NCI-H510A (cell line): ENCODE data around the gene BID.

Source experiments
- DNase-seq: peaks from one replicate; lab custom pipeline; 2025; lab: John Stamatoyannopoulos, UW

Gene BID

DNA sequence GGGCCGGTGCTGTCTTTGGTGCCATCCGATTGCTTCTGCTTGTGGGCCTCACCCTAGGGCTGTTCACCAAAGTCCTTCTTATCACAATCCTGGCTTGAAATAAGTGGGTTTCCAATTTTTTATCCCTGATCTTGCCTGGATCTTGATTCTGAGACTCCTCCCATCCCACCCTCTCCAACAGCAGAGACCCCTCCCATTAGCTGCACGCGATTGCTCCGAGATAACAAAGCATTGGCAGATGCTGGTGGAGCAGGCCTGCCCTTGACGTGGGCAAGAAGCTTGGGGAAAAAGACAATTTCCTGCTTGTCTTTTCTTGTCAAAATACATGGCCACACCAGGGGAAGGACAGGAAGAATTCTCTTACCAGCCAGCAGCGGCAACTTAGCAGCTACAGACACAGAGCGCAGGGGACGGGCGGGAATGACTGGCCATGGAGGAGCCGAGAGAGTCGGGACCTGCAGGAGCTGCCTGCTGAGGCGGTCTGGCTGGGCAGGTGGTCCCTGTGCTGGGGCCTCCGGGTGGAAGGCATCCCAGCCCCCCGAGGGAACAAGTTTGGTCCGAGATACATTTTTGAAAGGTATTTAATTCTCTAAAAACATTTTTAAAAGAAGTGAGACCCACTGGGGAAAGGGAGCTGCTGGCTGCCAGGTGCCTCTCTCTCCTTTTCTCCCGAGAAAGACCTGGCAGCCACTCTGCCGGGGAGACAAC lies 9.7 kb upstream of the BID start:
- DNase-seq: no peak

DNA sequence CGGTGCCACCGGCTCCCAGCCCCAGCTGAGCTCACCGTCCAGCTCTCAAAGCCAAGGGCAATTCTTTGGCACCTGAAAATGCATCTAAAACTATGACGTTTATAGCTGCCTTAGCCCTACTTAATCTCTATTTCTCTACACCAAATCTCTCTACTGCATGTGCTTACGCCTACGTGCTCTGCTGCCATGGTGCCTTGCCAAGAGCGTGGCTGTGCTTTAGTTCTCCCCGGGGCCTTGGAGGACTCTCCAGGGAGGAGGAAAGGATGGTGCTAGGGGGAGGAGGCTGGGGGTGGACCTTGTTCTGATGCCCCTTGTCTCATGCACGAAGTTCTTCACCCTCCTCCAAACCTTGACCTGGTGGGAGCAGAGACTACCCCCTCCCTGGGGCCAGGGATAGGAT lies 9.0 kb upstream of the BID start:
- no peak for DNase-seq

DNA sequence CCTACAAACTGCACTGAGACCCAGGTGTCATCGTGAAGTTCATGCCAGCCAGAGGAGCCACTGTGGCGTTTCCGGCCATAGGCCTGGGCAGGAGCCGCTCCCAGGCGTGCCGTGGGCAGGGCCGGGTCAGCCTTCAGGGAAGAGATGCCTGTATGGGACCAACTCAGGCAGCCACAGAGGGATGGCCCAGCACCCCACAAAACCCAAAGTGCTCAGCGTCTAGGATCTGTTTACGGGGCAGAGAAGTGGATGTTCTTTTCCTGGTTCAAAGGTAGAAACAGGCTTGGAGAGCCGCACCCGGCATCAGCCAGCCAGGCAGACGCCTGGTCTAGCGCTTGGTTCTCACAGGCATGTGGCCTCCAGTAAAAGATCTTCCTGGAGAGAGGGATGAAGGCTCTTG lies 8.4 kb upstream of the BID start:
- DNase-seq: no peak

DNA sequence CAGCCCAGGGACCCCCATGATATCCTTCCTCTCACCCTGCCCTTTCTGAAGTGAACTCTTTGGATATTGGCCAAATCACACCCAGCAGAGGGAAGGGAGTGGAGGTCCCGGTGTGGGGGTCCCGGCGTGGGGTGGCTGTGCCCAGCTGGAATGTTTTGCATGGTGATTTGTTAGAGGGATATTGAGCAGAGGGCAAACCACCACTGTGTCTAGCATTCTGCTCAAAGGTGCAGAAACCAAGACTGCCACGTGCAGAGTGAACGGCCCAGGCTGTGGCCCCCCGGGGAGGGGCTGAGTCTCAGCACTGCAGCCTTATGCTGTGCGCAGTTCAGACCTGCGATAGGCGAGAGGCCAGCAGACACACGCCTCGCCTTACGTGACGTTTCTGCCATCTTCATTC lies 7.9 kb upstream of the BID start:
- no peak for DNase-seq

DNA sequence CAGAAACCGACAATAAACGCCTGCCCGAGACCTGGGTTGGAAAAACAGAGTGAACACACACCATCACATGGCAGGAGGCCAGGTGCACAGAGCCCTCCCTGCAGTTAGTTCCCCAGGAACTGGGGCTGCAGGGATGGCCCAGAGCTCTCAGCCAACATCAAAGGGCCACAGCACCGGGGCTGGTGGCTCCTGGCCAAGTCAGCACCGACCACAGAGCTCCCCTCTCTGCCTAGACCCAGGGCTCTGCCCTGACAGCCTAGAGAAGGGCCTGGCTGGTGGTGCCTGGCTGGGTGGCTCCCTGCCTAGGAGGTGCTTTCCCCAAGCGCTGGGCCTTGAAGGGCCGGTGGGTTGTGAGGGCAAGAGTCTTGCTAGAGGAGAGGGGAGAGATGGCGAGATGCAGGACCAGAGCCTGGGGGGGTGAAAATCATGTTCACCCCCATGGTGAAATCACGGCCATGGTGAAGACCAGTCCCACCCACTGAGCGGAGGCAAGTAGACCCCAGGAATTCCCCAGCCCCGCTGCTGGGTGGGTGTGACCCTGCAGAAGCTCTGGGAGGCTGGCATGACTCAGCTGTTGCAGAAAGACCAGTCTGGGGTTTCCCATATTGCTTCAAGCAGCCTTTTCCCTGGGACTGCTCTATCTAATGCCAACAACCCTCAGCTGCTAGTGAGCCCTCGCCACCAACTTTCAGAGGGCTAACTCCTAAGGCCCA lies 7.2 kb upstream of the BID start:
- peak; percentile 48 for DNase-seq

DNA sequence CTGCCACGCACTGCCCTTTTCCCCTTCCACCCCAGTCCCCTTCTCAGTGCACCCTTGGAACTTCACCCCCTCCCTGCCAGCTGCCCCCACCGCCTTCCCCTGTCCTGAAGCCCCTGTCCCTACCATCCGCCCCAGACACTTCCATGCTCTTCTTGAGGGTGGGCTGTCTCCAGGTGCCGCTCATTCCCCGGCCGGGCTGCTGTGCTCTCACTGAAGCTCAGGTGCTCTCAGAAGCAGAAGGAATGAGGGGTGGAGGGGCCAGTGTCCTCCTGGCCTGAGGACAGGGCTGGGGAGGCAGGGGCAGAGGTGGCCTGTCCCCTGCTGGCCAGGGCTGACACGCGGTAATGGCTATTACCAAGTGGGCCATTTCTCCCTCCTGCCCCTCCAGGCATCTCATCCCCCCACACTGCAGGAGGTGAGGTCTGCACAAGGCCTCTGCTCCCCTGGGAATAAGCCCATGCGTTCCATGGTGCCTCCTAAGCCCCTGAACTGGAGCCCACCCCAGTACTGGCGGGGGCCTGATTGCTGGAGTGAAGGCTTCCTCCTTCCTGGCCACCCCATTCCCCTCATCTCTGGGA lies 6.6 kb upstream of the BID start:
- no peak for DNase-seq

DNA sequence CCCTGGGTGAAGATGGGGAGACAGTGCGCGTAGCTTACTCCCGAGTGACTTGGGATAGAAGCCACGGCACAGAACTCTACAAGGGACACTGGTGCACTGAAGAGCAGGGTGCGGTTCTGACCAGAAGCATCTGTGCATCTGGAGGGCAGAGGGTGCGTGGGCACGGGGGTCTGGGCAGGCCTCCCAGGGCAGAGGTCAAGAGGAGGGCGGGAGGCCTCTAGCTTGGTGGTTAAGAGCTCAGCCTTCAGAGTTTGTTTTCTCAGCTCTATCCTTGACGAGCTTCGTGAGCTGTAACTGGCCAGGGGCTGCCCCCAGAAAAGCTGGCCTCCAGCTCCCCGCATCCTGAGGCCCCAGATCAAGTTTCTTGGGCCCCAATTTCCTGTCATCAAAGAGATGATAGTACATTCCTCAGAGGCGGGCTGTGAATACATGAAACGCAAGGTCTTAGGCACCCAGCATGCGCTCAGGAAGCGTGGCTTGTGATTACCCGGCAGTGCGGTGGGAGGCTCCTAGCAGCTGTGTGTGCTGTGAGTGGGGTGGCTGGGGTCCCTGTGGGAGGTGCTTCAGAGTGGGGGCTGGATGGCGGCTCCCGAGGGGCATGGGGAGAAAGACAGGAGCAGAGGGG lies 6.0 kb upstream of the BID start:
- DNase-seq: no peak

DNA sequence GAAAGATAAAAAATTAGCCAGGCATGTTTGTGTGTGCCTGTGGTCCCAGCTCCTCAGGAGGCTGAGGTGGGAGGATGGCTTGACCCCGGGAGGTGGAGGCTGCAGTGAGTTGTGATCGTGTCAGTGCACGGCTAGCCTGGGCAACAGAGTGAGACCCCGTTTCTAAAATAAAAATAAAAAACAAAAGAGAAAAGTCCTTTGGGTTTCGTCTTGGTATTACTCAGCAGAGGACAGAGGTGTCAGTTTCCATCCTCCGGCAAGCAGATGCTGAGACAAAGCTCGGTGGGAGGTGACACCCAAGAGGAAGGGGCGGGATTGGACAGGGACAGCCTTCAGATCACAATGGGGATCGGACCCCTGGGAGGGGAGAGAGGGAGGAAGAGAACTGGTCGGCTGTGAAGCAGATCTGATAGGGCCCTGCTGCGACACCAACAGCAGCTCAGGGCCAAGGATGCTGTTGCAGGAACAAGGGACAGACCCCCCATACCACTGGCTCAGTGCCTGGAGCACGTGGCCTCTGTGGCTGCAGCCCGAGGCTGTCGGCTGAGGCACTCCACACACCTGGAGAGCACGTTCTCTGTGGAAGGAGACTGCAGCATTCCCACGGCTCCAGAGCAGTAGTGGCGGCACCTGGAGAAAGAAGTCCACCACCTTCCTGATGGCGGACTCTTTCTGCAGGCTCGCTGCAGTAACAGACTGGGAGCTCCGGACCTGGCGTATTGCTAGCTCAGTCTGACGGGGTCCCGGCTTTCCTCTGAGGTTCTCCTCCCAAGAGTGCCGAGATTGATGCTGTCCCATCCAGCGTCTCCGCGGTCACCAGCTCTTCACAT lies 5.2 kb upstream of the BID start:
- DNase-seq: no peak

DNA sequence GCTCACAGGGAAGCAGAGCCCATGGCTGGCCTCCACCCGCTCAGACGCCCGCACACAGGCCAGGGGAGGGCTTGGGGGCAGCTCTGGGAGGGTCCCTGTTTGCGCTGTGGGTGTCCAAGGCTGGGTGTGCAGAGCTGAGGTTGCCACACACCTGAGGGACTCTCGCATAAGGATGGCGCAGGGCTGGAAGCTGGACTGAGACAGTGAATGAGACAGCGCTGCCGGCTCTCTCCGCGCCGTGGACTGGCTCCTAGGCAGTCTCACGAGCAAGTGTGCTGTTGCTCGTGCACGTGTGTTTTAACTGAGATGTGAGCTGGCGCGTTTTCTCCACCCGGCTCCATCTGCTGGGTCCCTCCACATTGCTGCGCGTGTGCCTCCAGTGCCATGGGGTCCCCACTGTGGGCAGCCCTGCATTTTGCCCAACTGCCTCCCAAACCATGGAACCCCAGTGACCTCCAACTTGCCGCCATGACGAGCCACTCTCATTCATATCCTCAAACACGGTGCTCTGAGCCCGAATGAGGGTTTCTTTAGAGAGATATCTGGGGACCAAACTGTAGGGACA lies 4.2 kb upstream of the BID start:
- DNase-seq: no peak

DNA sequence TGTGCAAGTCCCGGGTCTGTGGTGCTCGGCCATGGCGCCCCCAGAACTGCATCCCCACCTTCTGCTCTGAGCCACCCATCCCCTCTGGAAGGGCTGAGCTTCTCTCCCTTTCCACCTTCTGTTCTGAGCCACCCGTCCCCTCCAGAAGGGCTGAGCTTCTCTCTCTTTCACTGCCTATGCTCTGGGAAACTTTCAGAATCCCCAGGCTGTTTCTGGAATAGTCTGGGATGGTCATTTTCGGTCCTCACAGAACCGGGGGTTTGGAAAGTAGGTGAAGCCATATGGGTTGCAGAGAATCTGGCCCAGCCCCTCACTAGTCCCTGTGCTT lies 3.4 kb upstream of the BID start:
- DNase-seq: no peak

DNA sequence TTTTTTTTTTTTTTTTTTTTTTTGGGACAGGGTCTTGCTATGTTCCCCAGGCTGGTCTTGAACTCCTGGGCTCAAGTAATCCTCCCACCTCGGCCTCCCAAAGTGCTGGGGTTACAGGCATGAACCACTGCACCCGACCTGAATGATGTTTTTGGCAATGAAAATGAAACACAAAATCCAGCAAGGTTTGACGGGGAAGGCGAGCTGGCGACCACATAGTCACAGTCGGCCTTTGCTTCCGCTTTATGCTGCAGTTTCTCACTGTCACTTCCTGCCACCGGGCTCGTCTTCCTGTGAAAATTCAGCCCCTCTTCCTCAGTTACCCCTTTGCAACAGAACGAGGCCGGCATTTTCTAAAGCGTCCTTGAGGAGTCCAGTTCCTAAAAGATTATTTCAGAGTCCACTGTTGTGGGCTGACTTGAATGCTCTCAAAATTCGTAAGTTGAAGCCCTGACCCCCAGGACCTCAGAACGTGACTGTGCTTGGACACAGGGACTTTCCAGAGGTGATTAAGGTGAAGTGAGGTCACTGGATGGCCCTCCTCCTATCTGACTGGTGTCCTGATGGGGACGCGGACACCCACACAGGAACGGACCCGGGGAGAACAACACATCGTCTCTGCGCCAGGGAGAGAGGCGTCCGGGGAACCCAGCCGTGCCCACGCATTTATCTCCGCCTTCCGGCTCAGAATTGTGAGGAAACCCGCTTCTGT lies 2.9 kb upstream of the BID start:
- DNase-seq: no peak

DNA sequence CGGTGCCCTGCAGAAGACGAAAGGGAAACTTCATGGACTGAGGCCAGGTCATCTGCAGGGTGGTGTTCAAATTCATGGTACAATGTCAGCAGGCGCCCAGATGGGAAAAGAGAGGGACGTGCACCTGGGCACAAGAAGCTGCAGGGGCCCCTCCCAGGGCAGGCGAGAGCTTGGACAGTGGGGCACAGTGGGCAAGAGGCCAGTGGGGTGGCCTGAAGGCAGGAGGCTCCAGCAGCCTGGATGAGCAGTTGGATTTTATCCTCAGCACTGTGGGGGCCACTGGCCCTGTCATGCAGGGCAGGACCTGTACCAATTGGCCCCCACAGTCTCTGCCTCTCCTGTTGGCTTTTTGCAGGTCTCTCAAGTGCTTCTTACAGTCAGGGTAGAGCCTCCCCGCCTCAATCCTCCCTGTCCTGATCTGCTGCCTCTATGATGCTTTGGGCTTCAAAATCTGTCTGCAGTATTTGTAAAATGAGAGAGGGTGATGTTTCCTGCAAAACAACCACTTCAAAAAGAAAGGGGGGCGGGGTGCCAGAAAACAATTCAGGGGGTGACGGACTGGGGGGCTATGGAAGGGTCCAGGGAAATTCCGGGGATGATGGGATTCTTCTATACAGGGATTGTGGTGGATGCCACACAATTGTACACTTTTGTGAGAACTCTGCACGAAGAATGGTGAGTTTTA lies 1.7 kb upstream of the BID start:
- no peak for DNase-seq

DNA sequence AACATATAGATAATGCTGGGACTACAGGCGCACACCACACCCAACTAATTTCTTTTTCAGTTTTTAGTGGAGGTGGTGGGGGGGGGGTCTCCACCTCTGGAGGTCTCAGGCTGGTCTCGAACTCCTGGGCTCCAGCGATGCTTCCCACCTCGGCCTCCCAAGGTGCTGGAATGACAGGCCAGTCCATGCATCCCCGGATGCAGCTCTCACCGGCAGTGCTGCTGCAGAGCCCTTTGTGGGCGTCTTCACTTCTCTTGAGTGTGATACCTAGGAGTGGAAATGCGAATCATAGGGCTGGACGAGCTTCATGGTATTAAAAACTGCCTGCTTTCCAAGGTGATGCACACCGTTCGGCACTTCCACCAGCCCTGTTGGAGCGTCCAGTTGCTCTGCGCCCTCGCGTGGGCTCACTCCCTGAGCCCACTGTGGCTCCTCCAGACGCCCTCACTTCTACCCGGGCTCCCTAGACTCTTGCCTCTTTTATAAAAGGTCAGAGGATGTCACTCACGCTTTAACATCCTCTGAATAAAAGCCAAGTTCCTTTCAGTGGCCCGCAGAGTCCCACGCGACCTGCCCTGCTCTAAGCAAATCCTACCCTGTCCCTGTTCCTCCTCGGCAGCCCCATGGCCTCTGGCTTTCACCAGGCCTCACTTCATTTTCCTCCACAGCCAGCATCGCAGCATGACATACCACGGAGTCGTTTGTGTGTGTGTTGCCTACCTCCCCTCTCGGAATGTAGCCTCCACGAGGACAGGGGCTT lies 837 bp upstream of the BID start:
- DNase-seq: no peak

DNA sequence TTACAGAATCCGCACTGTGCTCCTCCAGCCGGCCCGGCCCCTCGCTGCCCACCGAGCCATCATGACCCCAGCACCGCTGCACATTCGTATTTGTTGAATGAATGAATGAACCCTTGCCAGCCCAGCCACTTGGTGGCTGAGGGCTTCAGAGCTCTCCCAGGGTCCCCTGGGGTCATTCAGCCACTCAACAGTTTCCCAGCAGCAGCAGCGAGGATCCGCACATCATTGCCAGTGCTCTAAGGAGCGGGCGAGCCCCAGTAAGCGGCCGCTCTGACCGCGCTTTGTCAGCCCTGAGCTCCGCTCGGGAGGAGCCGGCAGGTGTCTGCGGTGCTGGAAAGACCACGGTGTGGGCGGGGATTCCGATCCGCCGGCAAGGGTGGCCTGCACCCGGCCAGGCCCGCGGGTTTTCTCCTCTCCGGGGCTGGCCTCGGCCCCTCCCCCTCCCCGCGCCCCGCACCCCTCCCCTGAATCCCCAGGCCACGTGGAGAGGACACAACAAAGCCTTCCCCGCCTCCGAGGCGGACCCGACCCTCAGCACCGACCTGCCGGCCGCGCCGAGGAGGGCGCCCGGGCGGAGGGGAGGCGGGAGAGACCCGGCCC lies 563 bp downstream of the BID start:
- DNase-seq: peak; percentile 64

DNA sequence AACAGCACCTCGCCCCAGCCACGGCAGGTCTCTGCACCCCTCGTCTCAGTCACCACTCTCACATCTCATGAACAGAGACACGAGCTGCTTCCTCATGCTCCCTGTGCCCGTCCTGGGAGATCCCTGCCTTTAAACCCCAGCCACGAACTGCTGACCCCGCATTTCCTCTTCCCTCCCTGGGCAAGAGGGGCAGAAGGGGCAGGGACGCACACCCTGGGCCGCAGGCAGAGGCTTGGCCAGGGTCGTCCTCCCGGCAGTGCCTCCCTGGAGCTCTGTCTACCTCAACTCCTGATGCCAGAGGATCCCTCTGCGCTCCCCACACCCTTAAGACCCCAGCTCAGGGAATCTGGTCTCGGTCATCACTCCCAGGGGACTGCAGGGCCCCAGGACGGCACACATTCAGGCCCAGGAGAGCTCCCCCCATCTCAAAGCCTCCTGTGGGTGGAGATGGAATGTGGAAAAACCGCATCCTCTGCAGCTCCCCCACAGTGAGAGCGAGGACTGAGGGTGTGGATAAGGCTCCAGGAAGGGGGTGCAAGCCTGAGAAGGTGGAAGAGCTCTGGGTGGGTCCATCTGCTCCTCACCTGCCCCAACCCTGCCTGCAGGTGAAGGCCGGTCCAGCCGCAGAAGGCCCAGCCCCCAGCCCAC lies 1.2 kb downstream of the BID start:
- no peak for DNase-seq

DNA sequence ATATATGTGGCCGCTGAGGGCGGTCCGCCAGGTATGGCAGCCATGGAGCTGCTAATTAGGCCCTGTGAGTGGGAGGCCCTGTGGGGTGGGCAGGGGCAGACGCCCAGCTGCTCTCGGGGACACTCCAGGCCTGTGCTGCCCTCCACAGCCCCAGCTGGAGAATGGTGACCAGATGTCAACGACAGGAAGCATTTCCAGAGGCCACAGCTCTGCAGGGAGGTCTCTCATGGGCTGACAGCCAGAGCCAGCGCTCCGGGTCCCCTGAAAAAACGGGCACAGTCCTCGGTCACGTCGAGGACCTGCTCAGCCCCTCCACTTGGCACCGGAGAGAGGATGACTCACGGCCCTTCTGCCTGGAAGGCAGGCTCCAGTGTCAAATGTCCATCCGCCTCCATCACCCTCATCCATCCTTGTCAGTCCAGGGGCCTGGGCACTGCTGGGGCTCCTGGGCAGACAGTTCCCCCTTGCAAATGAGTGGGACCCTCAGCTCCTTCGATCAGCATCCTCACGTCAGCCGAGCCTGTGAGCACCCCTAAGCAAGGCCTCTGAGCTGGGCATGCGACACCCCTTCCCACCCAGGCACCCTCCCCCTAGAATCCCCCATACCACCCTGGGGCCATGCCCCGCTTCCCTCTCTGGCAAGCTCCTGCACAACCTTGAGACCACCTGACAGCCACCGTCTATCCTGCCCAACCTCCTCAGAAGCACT lies 1.9 kb downstream of the BID start:
- DNase-seq: no peak

DNA sequence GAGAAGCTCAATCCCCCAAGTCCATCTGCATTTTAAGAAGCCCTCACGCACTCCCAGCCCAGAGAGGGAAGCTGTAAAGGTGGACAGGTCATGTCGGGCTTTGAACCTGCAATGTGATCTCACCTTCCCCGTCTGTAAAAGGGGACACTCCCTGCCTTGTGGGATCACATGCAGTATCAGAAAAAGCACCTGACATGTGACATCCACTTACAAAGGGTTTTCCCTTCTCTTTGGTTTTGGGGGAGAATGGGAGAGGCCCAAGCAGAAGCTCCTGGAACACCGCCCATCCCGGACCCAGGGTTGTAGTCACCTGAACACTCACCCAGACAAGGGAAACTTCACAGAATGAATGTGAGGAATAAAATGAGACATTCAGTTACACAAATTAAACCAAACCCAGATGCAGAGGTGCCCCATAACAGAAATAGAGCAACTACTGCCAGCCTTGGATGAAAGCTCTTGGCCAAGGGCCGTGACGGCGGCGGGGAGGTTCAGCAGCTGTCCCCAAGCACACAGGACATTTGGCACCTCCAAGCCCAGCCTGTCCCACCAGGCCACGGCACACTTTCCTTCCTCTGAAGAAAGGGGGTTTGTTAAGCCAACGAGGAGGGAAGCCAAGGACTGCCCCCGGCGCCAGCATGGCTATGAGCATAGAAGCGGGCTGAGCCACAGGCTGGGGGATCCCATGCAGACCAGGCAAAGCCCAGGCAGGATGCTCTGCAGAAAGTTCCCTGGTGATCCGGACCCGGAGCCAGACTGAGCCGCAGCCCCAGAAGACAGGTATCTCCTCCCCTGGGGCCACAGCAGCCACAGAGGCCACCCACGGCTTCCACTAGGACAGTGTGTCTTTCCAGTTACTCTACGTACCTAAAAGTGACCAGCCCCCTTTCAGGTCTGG lies 3.8 kb downstream of the BID start:
- no peak for DNase-seq
